Small intestine (tissue), 7 donors: ENCODE results near the gene PIP5K1A. TPM values are rescaled to one million over a fixed set of nuclear protein-coding genes. Genes with fewer than 3 reads are reported as not detected.

Experiments
- DNase-seq, 2 donors: peaks; one replicate each; pipeline versions ENCODE4 v3.0.0 to v3.0.0-alpha.2; 2013
- FAIRE-seq: peaks from 2 replicates; lab custom pipeline; 2012; peaks lifted over from hg19 to GRCh38; lab: Jason Lieb, UNC
- H3K27ac ChIP-seq, 3 donors: one replicate each; pipeline ENCODE4 v1.5.1; 2013; ENCODE audit warnings: low read length in 2 of 3, mild to moderate bottlenecking in 2 of 3, control low read depth in 1 of 3, inconsistent platforms in 1 of 3, low read depth in 1 of 3, moderate library complexity in 1 of 3
- H3K27me3 ChIP-seq, 3 donors: one replicate each; pipeline ENCODE4 v1.6.1; 2013; ENCODE audit warnings: low read length in 3 of 3, inconsistent platforms in 1 of 3; ENCODE audit not compliant: control insufficient read depth in 3 of 3, insufficient read depth in 3 of 3
- H3K36me3 ChIP-seq, 3 donors: one replicate each; pipeline ENCODE4 v1.6.1; 2013; ENCODE audit warnings: low read length in 3 of 3, inconsistent platforms in 1 of 3, low read depth in 1 of 3, mild to moderate bottlenecking in 1 of 3, moderate library complexity in 1 of 3; ENCODE audit not compliant: control insufficient read depth in 3 of 3, insufficient read depth in 2 of 3
- H3K4me1 ChIP-seq, 3 donors: one replicate each; pipeline ENCODE4 v1.6.1; 2013; ENCODE audit warnings: low read length in 2 of 3, inconsistent platforms in 1 of 3, low read depth in 1 of 3, mild to moderate bottlenecking in 1 of 3, moderate library complexity in 1 of 3; ENCODE audit not compliant: control insufficient read depth in 3 of 3, insufficient read depth in 2 of 3
- H3K4me3 ChIP-seq, 3 donors: one replicate each; pipeline ENCODE4 v1.5.1; 2013; ENCODE audit warnings: low read length in 3 of 3, control low read depth in 1 of 3, inconsistent platforms in 1 of 3, low read depth in 1 of 3, mild to moderate bottlenecking in 1 of 3, moderate library complexity in 1 of 3
- H3K9me3 ChIP-seq, 2 donors: one replicate each; pipeline ENCODE4 v1.6.1; 2013; ENCODE audit warnings: low read depth in 1 of 2, low read length in 1 of 2; ENCODE audit not compliant: control insufficient read depth in 2 of 2, insufficient read depth in 1 of 2
- WGBS, 3 donors: extraction: QIAGEN DNeasy Blood & Tissue Kit; methylation state at CpG; one replicate each; pipeline ENCODE4 v1.1.7; 2013; 5-methylcytosine and 5-hydroxymethylcytosine counted together
- polyA plus RNA-seq, 4 donors: library from polyadenylated mRNA; stranded (reverse) in 3 of 4; unstranded in 1 of 4; fragments of 200-250 nt in 3 of 4; fragments of 120-200 nt in 1 of 4; gene quantifications; one replicate each; pipeline versions ENCODE4 v1.2.1 to v1.2.3, GENCODE V29; 2013
- donor health status: healthy with polysubstance abuse.
- donor health status: control.
- donor health status: control.
- donor health status: Bipolar disorder and iron deficiency.
- donor health status: healthy.

The PIP5K1A gene
- polyA plus RNA-seq, 4 donors: 18.8 to 31.7 (median 31.4) TPM

DNA sequence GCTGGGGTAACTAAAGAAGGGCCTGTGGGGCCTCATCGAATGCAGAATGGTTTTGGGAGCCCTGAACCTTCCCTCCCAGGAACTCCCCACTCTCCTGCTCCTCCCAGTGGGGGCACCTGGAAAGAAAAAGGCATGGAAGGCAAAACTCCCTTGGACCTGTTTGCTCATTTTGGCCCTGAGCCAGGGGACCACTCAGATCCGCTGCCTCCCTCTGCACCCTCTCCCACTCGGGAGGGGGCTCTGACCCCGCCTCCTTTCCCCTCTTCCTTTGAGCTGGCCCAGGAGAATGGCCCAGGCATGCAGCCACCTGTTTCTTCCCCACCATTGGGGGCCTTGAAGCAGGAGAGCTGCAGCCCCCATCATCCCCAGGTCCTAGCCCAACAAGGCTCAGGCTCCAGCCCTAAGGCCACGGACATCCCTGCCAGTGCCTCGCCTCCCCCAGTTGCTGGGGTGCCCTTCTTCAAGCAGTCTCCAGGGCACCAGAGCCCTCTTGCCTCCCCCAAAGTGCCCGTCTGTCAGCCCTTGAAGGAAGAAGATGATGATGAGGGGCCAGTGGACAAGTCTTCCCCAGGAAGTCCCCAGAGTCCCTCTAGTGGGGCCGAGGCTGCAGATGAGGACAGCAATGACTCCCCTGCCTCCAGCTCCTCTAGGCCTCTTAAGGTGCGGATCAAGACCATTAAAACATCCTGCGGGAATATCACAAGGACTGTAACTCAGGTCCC, 88.4 kb downstream of the PIP5K1A start:
- 88 to 91% (median 90%) methylated on average over 10 of the region's 10 CpGs for WGBS, 3 donors

DNA sequence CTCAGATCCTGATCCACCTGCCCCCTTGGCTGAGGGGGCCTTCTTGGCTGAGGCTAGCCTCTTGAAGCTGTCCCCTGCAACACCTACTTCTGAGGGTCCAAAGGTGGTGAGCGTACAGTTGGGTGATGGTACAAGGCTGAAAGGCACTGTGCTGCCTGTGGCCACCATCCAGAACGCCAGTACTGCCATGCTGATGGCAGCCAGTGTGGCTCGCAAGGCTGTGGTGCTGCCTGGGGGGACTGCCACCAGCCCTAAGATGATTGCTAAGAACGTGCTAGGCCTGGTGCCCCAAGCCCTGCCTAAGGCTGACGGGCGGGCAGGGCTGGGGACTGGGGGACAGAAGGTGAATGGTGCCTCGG, 89.0 kb downstream of the PIP5K1A start:
- no peak overlapping the region for H3K27ac ChIP-seq
- no peaks in the 10 kb centered on the region for H3K9me3 ChIP-seq
- WGBS, 3 donors: 84 to 95% (median 90%) methylated on average over 7 of the region's 7 CpGs
- DNase-seq: no peak
- H3K4me1 ChIP-seq: peaks cover 0 to 12% (median 3%) of the 10 kb centered on the region in 3 donors
- no peak overlapping the region for H3K4me3 ChIP-seq
- peaks cover 13 to 78% (median 29%) of the 10 kb centered on the region in 3 donors for H3K36me3 ChIP-seq
- no peak for FAIRE-seq
- H3K27me3 ChIP-seq: no peaks in the 10 kb centered on the region

More for the DNA sequence above, 88.4 kb downstream of the PIP5K1A start:
- Histone ChIP-seq H3K27ac (no peak overlapping the region), H3K4me1 (peaks cover 0 to 12% (median 3%) of the 10 kb centered on the region in 3 donors), H3K27me3 (no peaks in the 10 kb centered on the region), H3K36me3 (peaks cover 13 to 73% (median 26%) of the 10 kb centered on the region in 3 donors), H3K4me3 (no peak overlapping the region), H3K9me3 (no peaks in the 10 kb centered on the region)
- DNase-seq (no peak), FAIRE-seq (no peak)

DNA sequence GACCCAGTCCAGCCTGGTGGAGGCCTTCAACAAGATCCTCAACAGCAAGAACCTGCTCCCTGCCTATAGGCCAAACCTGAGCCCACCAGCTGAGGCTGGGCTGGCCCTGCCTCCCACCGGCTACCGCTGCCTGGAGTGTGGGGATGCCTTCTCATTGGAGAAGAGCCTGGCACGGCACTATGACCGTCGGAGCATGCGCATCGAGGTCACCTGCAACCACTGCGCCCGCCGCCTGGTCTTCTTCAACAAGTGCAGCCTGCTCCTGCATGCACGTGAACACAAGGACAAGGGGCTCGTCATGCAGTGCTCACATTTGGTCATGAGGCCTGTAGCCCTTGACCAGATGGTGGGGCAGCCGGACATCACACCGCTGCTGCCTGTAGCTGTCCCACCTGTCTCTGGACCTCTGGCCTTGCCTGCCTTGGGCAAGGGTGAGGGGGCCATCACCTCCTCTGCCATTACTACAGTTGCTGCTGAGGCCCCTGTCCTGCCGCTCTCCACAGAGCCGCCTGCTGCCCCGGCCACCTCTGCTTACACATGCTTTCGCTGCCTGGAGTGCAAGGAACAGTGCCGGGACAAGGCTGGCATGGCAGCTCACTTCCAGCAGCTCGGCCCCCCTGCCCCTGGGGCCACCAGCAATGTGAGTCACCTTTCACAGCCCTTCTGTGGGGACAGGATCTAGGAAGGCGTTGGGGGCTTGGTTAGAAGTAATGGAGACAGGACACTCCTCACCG, 89.6 kb downstream of the PIP5K1A start:
- Histone ChIP-seq H3K9me3 (no peaks in the 10 kb centered on the region), H3K27me3 (no peaks in the 10 kb centered on the region), H3K27ac (no peak overlapping the region), H3K36me3 (peaks cover 13 to 84% (median 34%) of the 10 kb centered on the region in 3 donors), H3K4me1 (peaks cover 0 to 12% (median 3%) of the 10 kb centered on the region in 3 donors), H3K4me3 (no peak overlapping the region)
- FAIRE-seq: no peak
- 92 to 94% (median 94%) methylated on average over 22 of the region's 22 CpGs for WGBS, 3 donors
- DNase-seq: no peak

DNA sequence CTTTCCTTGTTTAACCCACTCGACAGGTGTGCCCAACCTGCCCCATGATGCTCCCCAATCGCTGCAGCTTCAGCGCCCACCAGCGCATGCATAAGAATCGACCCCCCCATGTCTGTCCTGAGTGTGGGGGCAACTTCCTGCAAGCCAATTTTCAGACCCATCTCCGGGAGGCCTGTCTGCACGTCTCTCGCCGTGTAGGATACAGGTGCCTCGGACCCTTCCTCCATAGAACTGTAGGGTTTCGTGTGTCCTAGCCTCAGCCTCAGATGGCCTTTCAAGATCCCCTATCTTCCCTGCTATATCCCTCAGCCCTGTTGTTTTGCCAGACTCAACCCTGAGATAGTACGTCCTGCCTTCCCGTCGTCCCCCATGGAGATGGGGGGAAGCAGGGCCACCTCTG, 90.2 kb downstream of the PIP5K1A start:
- Histone ChIP-seq H3K9me3 (no peaks in the 10 kb centered on the region), H3K4me1 (peaks cover 0 to 11% (median 2%) of the 10 kb centered on the region in 3 donors), H3K27ac (no peak overlapping the region), H3K36me3 (peaks cover 16 to 90% (median 36%) of the 10 kb centered on the region in 3 donors), H3K4me3 (no peak overlapping the region), H3K27me3 (no peaks in the 10 kb centered on the region)
- no peak for FAIRE-seq
- 89 to 90% (median 90%) methylated on average over 14 of the region's 14 CpGs for WGBS, 3 donors
- DNase-seq: no peak

DNA sequence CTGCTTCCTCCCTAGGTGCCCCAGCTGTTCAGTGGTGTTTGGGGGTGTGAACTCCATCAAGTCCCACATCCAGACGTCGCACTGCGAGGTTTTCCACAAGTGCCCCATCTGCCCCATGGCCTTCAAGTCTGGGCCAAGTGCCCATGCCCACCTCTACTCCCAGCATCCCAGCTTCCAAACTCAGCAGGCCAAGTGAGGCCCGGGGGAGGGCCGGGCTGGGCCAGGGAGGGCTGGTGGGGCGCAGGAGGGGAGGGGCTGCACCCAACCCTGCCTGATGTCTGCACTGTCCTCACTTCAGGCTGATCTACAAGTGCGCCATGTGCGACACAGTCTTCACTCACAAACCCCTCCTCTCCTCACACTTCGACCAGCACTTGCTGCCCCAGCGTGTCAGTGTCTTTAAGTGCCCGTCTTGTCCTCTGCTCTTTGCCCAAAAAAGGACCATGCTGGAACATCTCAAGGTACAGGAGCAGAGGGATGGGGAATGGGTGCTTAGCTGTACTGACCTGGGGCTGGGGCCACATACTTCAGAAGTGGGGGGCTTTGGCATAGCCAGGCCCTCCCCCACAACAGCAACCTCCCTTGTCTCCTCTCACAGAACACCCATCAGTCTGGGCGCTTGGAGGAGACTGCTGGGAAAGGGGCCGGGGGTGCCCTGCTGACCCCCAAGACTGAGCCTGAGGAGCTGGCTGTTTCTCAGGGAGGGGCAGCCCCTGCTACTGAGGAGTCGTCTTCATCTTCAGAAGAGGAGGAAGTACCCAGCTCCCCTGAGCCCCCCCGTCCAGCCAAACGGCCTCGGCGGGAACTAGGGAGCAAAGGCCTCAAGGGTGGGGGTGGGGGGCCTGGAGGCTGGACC, 91.0 kb downstream of the PIP5K1A start:
- H3K4me3 ChIP-seq: no peak overlapping the region
- peaks cover 21 to 95% (median 40%) of the 10 kb centered on the region in 3 donors for H3K36me3 ChIP-seq
- no peaks in the 10 kb centered on the region for H3K9me3 ChIP-seq
- H3K27ac ChIP-seq: no peak overlapping the region
- WGBS, 3 donors: 73 to 81% (median 75%) methylated on average over 18 of the region's 18 CpGs
- no peak for DNase-seq
- H3K27me3 ChIP-seq: no peaks in the 10 kb centered on the region
- no peak for FAIRE-seq
- peaks cover 0 to 3% (median 0%) of the 10 kb centered on the region in 3 donors for H3K4me1 ChIP-seq

DNA sequence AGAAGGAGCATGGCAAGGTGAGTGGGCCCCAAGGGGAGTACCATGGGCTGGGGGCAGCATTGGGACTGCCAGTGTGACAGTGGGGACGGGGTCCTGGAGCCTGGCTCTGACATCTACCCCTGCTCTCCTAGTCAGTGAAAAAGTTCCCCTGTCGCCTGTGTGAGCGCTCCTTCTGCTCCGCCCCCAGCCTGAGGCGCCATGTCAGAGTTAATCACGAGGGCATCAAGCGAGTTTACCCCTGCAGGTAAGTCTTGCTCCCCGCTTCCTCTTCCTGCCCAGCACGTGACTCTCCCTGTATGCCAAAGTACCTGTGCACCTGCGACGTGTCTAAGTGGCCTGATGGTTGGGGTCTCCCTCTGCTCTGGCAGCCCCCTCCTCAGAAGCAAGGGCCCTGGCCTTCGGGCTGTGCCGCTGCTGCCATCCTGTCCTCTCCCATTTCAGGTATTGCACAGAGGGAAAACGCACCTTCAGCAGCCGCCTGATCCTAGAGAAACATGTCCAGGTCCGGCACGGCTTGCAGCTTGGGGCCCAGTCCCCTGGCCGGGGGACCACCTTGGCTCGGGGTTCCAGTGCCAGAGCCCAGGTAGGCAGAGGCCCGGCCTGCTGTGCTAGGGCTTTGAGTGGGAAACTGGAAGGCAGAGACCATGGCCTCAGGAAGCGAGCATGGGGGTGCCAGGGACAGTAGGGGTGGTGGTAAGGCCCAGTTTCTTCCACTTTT, 91.8 kb downstream of the PIP5K1A start:
- no peak for DNase-seq
- H3K4me1 ChIP-seq: no peaks in the 10 kb centered on the region
- no peaks in the 10 kb centered on the region for H3K27me3 ChIP-seq
- 88% methylated on average over 21 of the region's 21 CpGs for WGBS, 3 donors
- no peaks in the 10 kb centered on the region for H3K9me3 ChIP-seq
- FAIRE-seq: no peak
- peaks cover 23 to 98% (median 48%) of the 10 kb centered on the region in 3 donors for H3K36me3 ChIP-seq
- no peak overlapping the region for H3K4me3 ChIP-seq
- no peak overlapping the region for H3K27ac ChIP-seq

DNA sequence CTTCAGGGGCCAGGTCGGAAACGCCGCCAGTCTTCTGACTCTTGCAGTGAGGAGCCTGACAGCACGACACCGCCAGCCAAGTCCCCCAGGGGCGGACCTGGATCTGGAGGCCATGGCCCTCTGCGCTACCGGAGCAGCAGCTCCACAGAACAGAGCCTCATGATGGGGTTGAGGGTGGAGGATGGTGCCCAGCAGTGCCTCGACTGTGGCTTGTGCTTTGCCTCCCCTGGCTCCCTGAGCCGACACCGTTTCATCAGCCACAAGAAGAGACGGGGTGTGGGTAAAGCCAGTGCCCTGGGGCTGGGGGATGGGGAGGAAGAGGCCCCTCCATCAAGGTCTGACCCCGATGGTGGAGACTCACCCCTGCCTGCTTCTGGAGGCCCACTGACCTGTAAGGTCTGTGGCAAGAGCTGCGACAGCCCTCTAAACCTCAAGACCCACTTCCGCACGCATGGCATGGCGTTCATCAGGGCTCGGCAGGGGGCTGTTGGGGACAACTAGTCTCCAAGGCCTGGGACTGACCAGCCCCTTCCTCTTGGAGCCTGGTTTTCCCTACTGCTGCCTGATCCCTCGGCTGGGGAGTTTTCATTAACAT, 92.5 kb downstream of the PIP5K1A start:
- Histone ChIP-seq H3K27me3 (no peaks in the 10 kb centered on the region), H3K9me3 (no peaks in the 10 kb centered on the region), H3K4me1 (no peaks in the 10 kb centered on the region), H3K36me3 (peaks cover 25 to 97% (median 49%) of the 10 kb centered on the region in 3 donors), H3K4me3 (no peak overlapping the region), H3K27ac (no peak overlapping the region)
- DNase-seq (no peak), FAIRE-seq (no peak)
- WGBS, 3 donors: 78 to 88% (median 85%) methylated on average over 16 to 19 of the region's 19 CpGs
